Trophoblast cell (in vitro differentiated cells and primary cell): ENCODE data around the gene MTMR3.

Experiments used
- DNase-seq, 2 donors: peaks; one replicate each; pipeline ENCODE4 v3.0.0-alpha.2; 2016
- H2AFZ ChIP-seq: 2 replicates; pipeline ENCODE4 v1.6.1; 2013; ENCODE audit warnings: low read length, moderate library complexity, mild to moderate bottlenecking; ENCODE audit not compliant: insufficient read depth, poor library complexity
- H2AK5ac ChIP-seq: 2 replicates; pipeline ENCODE4 v1.6.1; 2013; ENCODE audit warnings: mild to moderate bottlenecking, low read length
- H2BK120ac ChIP-seq: 2 replicates; pipeline ENCODE4 v1.6.1; 2013; ENCODE audit warnings: low read length, mild to moderate bottlenecking, moderate library complexity; ENCODE audit not compliant: insufficient read depth, poor library complexity
- H2BK12ac ChIP-seq: 2 replicates; pipeline ENCODE4 v1.6.1; 2013; ENCODE audit warnings: mild to moderate bottlenecking, low read length, moderate library complexity
- H2BK5ac ChIP-seq: 2 replicates; pipeline ENCODE4 v1.6.1; 2013; ENCODE audit warnings: low read length, low read depth, moderate library complexity, mild to moderate bottlenecking; ENCODE audit not compliant: poor library complexity
- H3K14ac ChIP-seq: 2 replicates; pipeline ENCODE4 v1.6.1; 2013; ENCODE audit warnings: mild to moderate bottlenecking, low read length
- H3K18ac ChIP-seq: 2 replicates; pipeline ENCODE4 v1.6.1; 2013; ENCODE audit warnings: mild to moderate bottlenecking, low read length
- H3K23ac ChIP-seq: 2 replicates; pipeline ENCODE4 v1.6.1; 2013; ENCODE audit warnings: low read length
- H3K27ac ChIP-seq: 2 replicates; pipeline ENCODE4 v1.5.1; 2013; ENCODE audit warnings: low read depth, mild to moderate bottlenecking, inconsistent platforms, low read length, moderate library complexity
- H3K27me3 ChIP-seq: 2 replicates; pipeline ENCODE4 v1.6.1; 2013; ENCODE audit warnings: inconsistent platforms, mild to moderate bottlenecking, low read length, moderate library complexity; ENCODE audit not compliant: insufficient read depth
- H3K36me3 ChIP-seq, 2 experiments: 1 replicate in 1 of 2; 2 replicates in 1 of 2; pipeline ENCODE4 v1.6.1; 2013; ENCODE audit warnings: low read length in 2 of 2, mild to moderate bottlenecking in 2 of 2, moderate library complexity in 1 of 2; ENCODE audit not compliant: insufficient read depth in 2 of 2, control insufficient read depth in 1 of 2
- H3K4ac ChIP-seq: 2 replicates; pipeline ENCODE4 v1.6.1; 2013; ENCODE audit warnings: low read depth, mild to moderate bottlenecking, low read length, moderate library complexity
- H3K4me1 ChIP-seq, 2 experiments: 1 replicate in 1 of 2; 2 replicates in 1 of 2; pipeline ENCODE4 v1.6.1; 2013; ENCODE audit warnings: low read length in 2 of 2, mild to moderate bottlenecking in 2 of 2, moderate library complexity in 1 of 2; ENCODE audit not compliant: insufficient read depth in 2 of 2, control insufficient read depth in 1 of 2
- H3K4me2 ChIP-seq: 2 replicates; pipeline ENCODE4 v1.6.1; 2013; ENCODE audit warnings: inconsistent platforms, mild to moderate bottlenecking, low read length, moderate library complexity
- H3K4me3 ChIP-seq: 2 replicates; pipeline ENCODE4 v1.5.1; 2013; ENCODE audit warnings: mild to moderate bottlenecking, low read depth, low read length, inconsistent platforms
- H3K79me1 ChIP-seq: one replicate; pipeline ENCODE4 v1.6.1; 2013; ENCODE audit warnings: low read length
- H3K79me2 ChIP-seq: 2 replicates; pipeline ENCODE4 v1.6.1; 2013; ENCODE audit warnings: low read length, mild to moderate bottlenecking; ENCODE audit not compliant: control insufficient read depth, insufficient read depth, poor library complexity
- H3K9ac ChIP-seq: 2 replicates; pipeline ENCODE4 v1.6.1; 2013; ENCODE audit warnings: mild to moderate bottlenecking, low read length
- H3K9me3 ChIP-seq: 2 replicates; pipeline ENCODE4 v1.6.1; 2013; ENCODE audit warnings: low read depth, mild to moderate bottlenecking, control low read depth, inconsistent platforms, low read length; ENCODE audit not compliant: insufficient read depth
- H4K12ac ChIP-seq: 2 replicates; pipeline ENCODE4 v1.6.1; 2013; ENCODE audit warnings: low read depth, mild to moderate bottlenecking, low read length, moderate library complexity
- H4K8ac ChIP-seq: 2 replicates; pipeline ENCODE4 v1.6.1; 2013; ENCODE audit warnings: low read depth, mild to moderate bottlenecking, low read length, moderate library complexity
- H4K91ac ChIP-seq: one replicate; pipeline ENCODE4 v1.6.1; 2013; ENCODE audit warnings: low read depth, mild to moderate bottlenecking, low read length, moderate library complexity
- WGBS: extraction: QIAGEN DNeasy Blood & Tissue Kit; methylation state at CpG from one replicate; pipeline ENCODE4 v1.1.7; 2013; ENCODE audit warnings: missing lambda C conversion rate; ENCODE audit not compliant: insufficient read length, insufficient coverage; ENCODE audit errors: extremely low coverage; 5-methylcytosine and 5-hydroxymethylcytosine counted together

The MTMR3 gene

DNA sequence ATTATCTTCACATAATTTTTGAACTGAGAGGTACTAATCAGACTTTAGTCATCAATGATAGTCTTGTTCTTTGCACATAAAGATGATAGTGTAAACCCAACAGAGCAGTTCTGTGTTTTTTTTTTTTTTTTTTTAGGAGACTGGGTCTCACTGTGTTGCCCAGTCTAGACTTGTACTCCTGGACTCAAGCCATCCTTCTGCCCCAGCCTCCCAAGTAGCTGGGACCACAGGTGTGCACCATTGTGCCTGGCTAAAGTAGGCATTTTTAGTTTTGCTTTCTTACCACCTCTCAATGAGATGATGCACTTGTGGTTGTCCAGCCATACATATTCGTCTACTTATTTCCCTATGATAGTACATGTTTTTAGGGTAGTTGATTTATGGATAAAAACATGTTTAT lies 50.6 kb downstream of the MTMR3 start:
- no CpG with 5 or more reads among the region's 1 CpG for WGBS
- Histone ChIP-seq H3K4me2 (no peak overlapping the region), H4K91ac (no peak overlapping the region), H3K36me3 (no peaks in the 10 kb centered on the region), H3K27me3 (no peaks in the 10 kb centered on the region), H3K79me2 (no peaks in the 10 kb centered on the region), H4K8ac (no peak overlapping the region), H3K23ac (no peak overlapping the region), H2BK120ac (no peak overlapping the region), H3K4me3 (no peak overlapping the region), H4K12ac (no peak overlapping the region), H3K9me3 (no peaks in the 10 kb centered on the region), H3K79me1 (no peaks in the 10 kb centered on the region), H3K9ac (no peak overlapping the region), H3K27ac (no peak overlapping the region), H3K18ac (no peak overlapping the region), H3K14ac (no peak overlapping the region), H2BK5ac (no peak overlapping the region), H3K4ac (peak overlapping the region; percentile 14), H2BK12ac (no peak overlapping the region), H2AFZ (no peak overlapping the region), H3K4me1 (no peaks in the 10 kb centered on the region), H2AK5ac (no peak overlapping the region)
- no peak for DNase-seq

- no CpG with 5 or more reads among the region's 2 CpGs for WGBS
Observed at GRCh38 chr22:29934596-29934995, 51.6 kb downstream of the MTMR3 start.

GRCh38 chr22:29936186-29936585 lies 53.2 kb downstream of the MTMR3 start:
- no peak overlapping the region for H2BK120ac ChIP-seq
- H2AK5ac ChIP-seq, result no peak overlapping the region
- H3K27me3 ChIP-seq, result no peaks in the 10 kb centered on the region
- no peak overlapping the region for H3K23ac ChIP-seq
- H3K36me3 ChIP-seq, result no peaks in the 10 kb centered on the region
- H3K79me2 ChIP-seq, result no peaks in the 10 kb centered on the region
- no peaks in the 10 kb centered on the region for H3K4me1 ChIP-seq
- no peak overlapping the region for H2AFZ ChIP-seq
- no peak overlapping the region for H3K4ac ChIP-seq
- no peaks in the 10 kb centered on the region for H3K79me1 ChIP-seq
- H3K18ac ChIP-seq, result no peak overlapping the region
- no peaks in the 10 kb centered on the region for H3K9me3 ChIP-seq
- H2BK5ac ChIP-seq, result no peak overlapping the region
- H4K91ac ChIP-seq, result no peak overlapping the region
- H3K4me2 ChIP-seq, result no peak overlapping the region
- no peak overlapping the region for H3K27ac ChIP-seq
- H4K8ac ChIP-seq, result no peak overlapping the region
- H3K4me3 ChIP-seq, result no peak overlapping the region
- no peak overlapping the region for H4K12ac ChIP-seq
- H3K9ac ChIP-seq, result no peak overlapping the region
- no peak overlapping the region for H2BK12ac ChIP-seq
- no peak for DNase-seq
- H3K14ac ChIP-seq, result no peak overlapping the region
- whole genome bisulfite sequencing, result no CpG with 5 or more reads among the region's 1 CpG

More at GRCh38 chr22:29934596-29934995, 51.6 kb downstream of the MTMR3 start:
- no peak overlapping the region for H2BK5ac ChIP-seq
- H3K4ac ChIP-seq, result no peak overlapping the region
- H3K36me3 ChIP-seq, result no peaks in the 10 kb centered on the region
- H3K27me3 ChIP-seq, result no peaks in the 10 kb centered on the region
- no peak overlapping the region for H2BK120ac ChIP-seq
- H3K27ac ChIP-seq, result no peak overlapping the region
- no peak overlapping the region for H2AFZ ChIP-seq
- H3K4me1 ChIP-seq, result no peaks in the 10 kb centered on the region
- no peak overlapping the region for H3K14ac ChIP-seq
- no peak overlapping the region for H3K18ac ChIP-seq
- no peak overlapping the region for H4K8ac ChIP-seq
- no peak for DNase-seq
- H3K79me2 ChIP-seq, result no peaks in the 10 kb centered on the region
- H3K4me3 ChIP-seq, result no peak overlapping the region
- no peak overlapping the region for H4K91ac ChIP-seq
- H3K79me1 ChIP-seq, result no peaks in the 10 kb centered on the region
- no peaks in the 10 kb centered on the region for H3K9me3 ChIP-seq
- no peak overlapping the region for H3K4me2 ChIP-seq
- no peak overlapping the region for H2AK5ac ChIP-seq
- H3K9ac ChIP-seq, result no peak overlapping the region
- H4K12ac ChIP-seq, result no peak overlapping the region
- no peak overlapping the region for H2BK12ac ChIP-seq
- no peak overlapping the region for H3K23ac ChIP-seq

GRCh38 chr22:29937940-29938693 lies 55.1 kb downstream of the MTMR3 start:
- Histone ChIP-seq H4K91ac (no peak overlapping the region), H3K27ac (no peak overlapping the region), H3K36me3 (no peaks in the 10 kb centered on the region), H3K18ac (no peak overlapping the region), H2BK12ac (no peak overlapping the region), H3K14ac (no peak overlapping the region), H2BK120ac (no peak overlapping the region), H2AFZ (no peak overlapping the region), H3K4me2 (no peak overlapping the region), H3K27me3 (no peaks in the 10 kb centered on the region), H3K9ac (no peak overlapping the region), H3K4me1 (no peaks in the 10 kb centered on the region), H4K8ac (no peak overlapping the region), H3K4ac (no peak overlapping the region), H3K9me3 (no peaks in the 10 kb centered on the region), H2AK5ac (no peak overlapping the region), H4K12ac (no peak overlapping the region), H3K79me2 (no peaks in the 10 kb centered on the region), H3K79me1 (no peaks in the 10 kb centered on the region), H3K4me3 (no peak overlapping the region), H2BK5ac (no peak overlapping the region), H3K23ac (no peak overlapping the region)
- peak; percentile 22 to 28 for DNase-seq
- no CpG with 5 or more reads among the region's 7 CpGs for WGBS
